Body of pancreas (tissue), 4 donors: ENCODE data around the gene LCE1B.

Experiments used
- POLR2A ChIP-seq, 3 donors: fragments of 450-650 bp; IDR thresholded peaks; one replicate each; pipeline ENCODE4 v1.6.1; 2016; ENCODE audit warnings: antibody characterized with exemption in 3 of 3, mild to moderate bottlenecking in 2 of 3
- TF ChIP-seq, protein P1 (sequence below), 7 experiments: fragments of 450-650 bp in 4 of 7; fragments of 200-600 bp in 3 of 7; sonication (generic) in 3 of 7; IDR thresholded peaks; one replicate each; pipeline ENCODE4 v1.5.1; 2016 to 2019; ENCODE audit warnings: antibody characterized with exemption in 7 of 7

DNA sequence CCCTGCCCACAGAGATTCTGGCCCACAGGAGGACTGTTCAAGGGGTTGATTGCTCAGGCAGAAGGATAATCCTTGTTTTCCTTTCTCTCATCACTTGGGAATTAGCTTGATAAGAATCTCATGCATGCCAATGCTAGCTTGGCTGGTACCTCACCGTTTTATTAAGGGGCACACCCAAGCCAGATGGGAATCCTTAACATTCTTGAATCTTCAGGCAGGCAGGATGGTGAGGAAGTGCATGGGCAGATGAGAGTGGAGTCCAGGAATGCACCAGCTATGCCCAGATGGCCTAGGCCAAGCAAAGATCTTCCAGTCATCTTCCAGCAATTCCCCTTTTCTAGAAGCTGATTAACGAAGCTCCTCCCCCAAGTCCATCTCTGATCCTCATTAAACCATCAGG is 43.9 kb downstream of the LCE1B start:
- TF ChIP-seq, protein P1, sequence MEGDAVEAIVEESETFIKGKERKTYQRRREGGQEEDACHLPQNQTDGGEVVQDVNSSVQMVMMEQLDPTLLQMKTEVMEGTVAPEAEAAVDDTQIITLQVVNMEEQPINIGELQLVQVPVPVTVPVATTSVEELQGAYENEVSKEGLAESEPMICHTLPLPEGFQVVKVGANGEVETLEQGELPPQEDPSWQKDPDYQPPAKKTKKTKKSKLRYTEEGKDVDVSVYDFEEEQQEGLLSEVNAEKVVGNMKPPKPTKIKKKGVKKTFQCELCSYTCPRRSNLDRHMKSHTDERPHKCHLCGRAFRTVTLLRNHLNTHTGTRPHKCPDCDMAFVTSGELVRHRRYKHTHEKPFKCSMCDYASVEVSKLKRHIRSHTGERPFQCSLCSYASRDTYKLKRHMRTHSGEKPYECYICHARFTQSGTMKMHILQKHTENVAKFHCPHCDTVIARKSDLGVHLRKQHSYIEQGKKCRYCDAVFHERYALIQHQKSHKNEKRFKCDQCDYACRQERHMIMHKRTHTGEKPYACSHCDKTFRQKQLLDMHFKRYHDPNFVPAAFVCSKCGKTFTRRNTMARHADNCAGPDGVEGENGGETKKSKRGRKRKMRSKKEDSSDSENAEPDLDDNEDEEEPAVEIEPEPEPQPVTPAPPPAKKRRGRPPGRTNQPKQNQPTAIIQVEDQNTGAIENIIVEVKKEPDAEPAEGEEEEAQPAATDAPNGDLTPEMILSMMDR (IDR thresholded peaks at IDR 0.05) = no peak
- no peak for TF ChIP-seq POLR2A (IDR thresholded peaks at IDR 0.05)
